ENCODE results near the gene ITPRIPL1.

Gene ITPRIPL1

GRCh38 chr2:96324721-96325040 is 436 bp upstream of the ITPRIPL1 start:
- DNase-seq = no peak

GRCh38 chr2:96325884-96326255 is 753 bp downstream of the ITPRIPL1 start:
- DNase-seq = no peak

GRCh38 chr2:96326564-96326963 is 1.4 kb downstream of the ITPRIPL1 start:
- DNase-seq = no peak

GRCh38 chr2:96326990-96327820 is 2.1 kb downstream of the ITPRIPL1 start:
- DNase-seq = no peak

- DNase-seq = peak; percentile 63
Measured at GRCh38 chr2:96329456-96329855, 4.3 kb downstream of the ITPRIPL1 start.

GRCh38 chr2:96329874-96330273 is 4.8 kb downstream of the ITPRIPL1 start:
- DNase-seq = no peak

- peak; percentile 35 for DNase-seq
Measured at GRCh38 chr2:96330407-96330806, 5.3 kb downstream of the ITPRIPL1 start.

- no peak for DNase-seq
Measured at GRCh38 chr2:96333708-96334107, 8.6 kb downstream of the ITPRIPL1 start.

GRCh38 chr2:96336104-96336775 is 11.1 kb downstream of the ITPRIPL1 start:
- no peak for DNase-seq

- no peak for DNase-seq
Measured at GRCh38 chr2:96336873-96337272, 11.8 kb downstream of the ITPRIPL1 start.

- peak; percentile 8 for DNase-seq
Measured at GRCh38 chr2:96340493-96341414, 15.6 kb downstream of the ITPRIPL1 start.

GRCh38 chr2:96341641-96342040 is 16.5 kb downstream of the ITPRIPL1 start:
- DNase-seq = no peak

GRCh38 chr2:96342085-96342484 is 17.0 kb downstream of the ITPRIPL1 start:
- DNase-seq = peak; percentile 54

GRCh38 chr2:96344011-96344410 is 18.9 kb downstream of the ITPRIPL1 start:
- DNase-seq = no peak

- no peak for DNase-seq
Measured at GRCh38 chr2:96345438-96345837, 20.3 kb downstream of the ITPRIPL1 start.

GRCh38 chr2:96345868-96346462 is 20.8 kb downstream of the ITPRIPL1 start:
- no peak for DNase-seq

GRCh38 chr2:96347395-96347794 is 22.3 kb downstream of the ITPRIPL1 start:
- DNase-seq = no peak

- peak; percentile 13 for DNase-seq
Measured at GRCh38 chr2:96353032-96353561, 28.0 kb downstream of the ITPRIPL1 start.

- peak; percentile 16 for DNase-seq
Measured at GRCh38 chr2:96353606-96354101, 28.5 kb downstream of the ITPRIPL1 start.

GRCh38 chr2:96354492-96354891 is 29.4 kb downstream of the ITPRIPL1 start:
- no peak for DNase-seq

GRCh38 chr2:96356889-96357288 is 31.8 kb downstream of the ITPRIPL1 start:
- no peak for DNase-seq

- no peak for DNase-seq
Measured at GRCh38 chr2:96359310-96359709, 34.2 kb downstream of the ITPRIPL1 start.
